Measurements from ENCODE around the gene UBAP1L.

DNA sequence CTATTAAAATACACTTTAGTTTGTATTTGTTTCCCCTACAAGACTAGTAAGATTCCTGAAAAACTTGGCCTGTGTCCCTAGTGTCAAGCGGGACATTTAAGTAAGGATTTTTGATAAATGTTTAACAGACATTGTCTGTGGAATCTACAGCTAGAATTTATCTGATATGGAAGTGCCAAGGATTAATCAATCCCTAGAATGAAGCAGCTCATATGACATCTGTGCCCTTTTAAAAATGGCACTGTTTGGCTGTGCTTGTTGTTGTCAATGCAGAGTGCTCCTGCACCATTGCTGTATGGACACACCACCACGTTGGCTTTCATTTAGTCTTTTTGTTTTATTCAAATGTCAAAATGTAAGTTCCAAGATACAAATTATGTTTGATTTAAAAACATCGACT is 32.9 kb upstream of the UBAP1L start:
- TF ChIP-seq, protein P1, sequence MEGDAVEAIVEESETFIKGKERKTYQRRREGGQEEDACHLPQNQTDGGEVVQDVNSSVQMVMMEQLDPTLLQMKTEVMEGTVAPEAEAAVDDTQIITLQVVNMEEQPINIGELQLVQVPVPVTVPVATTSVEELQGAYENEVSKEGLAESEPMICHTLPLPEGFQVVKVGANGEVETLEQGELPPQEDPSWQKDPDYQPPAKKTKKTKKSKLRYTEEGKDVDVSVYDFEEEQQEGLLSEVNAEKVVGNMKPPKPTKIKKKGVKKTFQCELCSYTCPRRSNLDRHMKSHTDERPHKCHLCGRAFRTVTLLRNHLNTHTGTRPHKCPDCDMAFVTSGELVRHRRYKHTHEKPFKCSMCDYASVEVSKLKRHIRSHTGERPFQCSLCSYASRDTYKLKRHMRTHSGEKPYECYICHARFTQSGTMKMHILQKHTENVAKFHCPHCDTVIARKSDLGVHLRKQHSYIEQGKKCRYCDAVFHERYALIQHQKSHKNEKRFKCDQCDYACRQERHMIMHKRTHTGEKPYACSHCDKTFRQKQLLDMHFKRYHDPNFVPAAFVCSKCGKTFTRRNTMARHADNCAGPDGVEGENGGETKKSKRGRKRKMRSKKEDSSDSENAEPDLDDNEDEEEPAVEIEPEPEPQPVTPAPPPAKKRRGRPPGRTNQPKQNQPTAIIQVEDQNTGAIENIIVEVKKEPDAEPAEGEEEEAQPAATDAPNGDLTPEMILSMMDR (IDR thresholded peaks at IDR 0.05): no peak
- no peak for TF ChIP-seq POLR2AphosphoS5 (IDR thresholded peaks at IDR 0.05; ENCODE audit: low read depth, low read length)
- TF ChIP-seq, protein P2, sequence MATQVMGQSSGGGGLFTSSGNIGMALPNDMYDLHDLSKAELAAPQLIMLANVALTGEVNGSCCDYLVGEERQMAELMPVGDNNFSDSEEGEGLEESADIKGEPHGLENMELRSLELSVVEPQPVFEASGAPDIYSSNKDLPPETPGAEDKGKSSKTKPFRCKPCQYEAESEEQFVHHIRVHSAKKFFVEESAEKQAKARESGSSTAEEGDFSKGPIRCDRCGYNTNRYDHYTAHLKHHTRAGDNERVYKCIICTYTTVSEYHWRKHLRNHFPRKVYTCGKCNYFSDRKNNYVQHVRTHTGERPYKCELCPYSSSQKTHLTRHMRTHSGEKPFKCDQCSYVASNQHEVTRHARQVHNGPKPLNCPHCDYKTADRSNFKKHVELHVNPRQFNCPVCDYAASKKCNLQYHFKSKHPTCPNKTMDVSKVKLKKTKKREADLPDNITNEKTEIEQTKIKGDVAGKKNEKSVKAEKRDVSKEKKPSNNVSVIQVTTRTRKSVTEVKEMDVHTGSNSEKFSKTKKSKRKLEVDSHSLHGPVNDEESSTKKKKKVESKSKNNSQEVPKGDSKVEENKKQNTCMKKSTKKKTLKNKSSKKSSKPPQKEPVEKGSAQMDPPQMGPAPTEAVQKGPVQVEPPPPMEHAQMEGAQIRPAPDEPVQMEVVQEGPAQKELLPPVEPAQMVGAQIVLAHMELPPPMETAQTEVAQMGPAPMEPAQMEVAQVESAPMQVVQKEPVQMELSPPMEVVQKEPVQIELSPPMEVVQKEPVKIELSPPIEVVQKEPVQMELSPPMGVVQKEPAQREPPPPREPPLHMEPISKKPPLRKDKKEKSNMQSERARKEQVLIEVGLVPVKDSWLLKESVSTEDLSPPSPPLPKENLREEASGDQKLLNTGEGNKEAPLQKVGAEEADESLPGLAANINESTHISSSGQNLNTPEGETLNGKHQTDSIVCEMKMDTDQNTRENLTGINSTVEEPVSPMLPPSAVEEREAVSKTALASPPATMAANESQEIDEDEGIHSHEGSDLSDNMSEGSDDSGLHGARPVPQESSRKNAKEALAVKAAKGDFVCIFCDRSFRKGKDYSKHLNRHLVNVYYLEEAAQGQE (IDR thresholded peaks at IDR 0.05; ENCODE audit: insufficient read depth in 1 of 2, low read depth in 2 of 2, low read length in 1 of 2): no peak

Measured in Panc1 (cell line).